HFFc6 (cell line): Measurements from ENCODE around the gene SRRT. TPM values are rescaled to one million over a fixed set of nuclear protein-coding genes. Genes with fewer than 3 reads are reported as not detected.

Experiments used
- DNase-seq: peaks from one replicate; pipeline ENCODE4 v3.0.0-alpha.2; 2018
- H3K27ac Mint-ChIP-seq: 2 replicates; pipeline ENCODE4 v1.8.0; 2020; ENCODE audit warnings: mild to moderate bottlenecking, mixed read lengths
- H3K27me3 Mint-ChIP-seq: 2 replicates; pipeline ENCODE4 v1.8.0; 2021; ENCODE audit warnings: mild to moderate bottlenecking, moderate library complexity, mixed read lengths; ENCODE audit not compliant: insufficient read depth
- H3K36me3 Mint-ChIP-seq: 2 replicates; pipeline ENCODE4 v1.8.0; 2021; ENCODE audit warnings: low read depth, mixed read lengths
- H3K4me1 Mint-ChIP-seq: 2 replicates; pipeline ENCODE4 v1.8.0; 2020; ENCODE audit warnings: low read depth, mixed read lengths
- H3K4me3 Mint-ChIP-seq: 2 replicates; pipeline ENCODE4 v1.8.0; 2020; ENCODE audit warnings: mild to moderate bottlenecking, moderate library complexity, mixed read lengths
- H3K9me3 Mint-ChIP-seq: 2 replicates; pipeline ENCODE4 v1.8.0; 2020; ENCODE audit warnings: mild to moderate bottlenecking, mixed read lengths
- total RNA-seq, 6 experiments: library from RNA; stranded (reverse); fragmentation: NEBNext Ultra II Directional; extraction: Animal tissue kit (Norgen Biotek cat#: 25700); gene quantifications; 2 replicates in 1 of 6; 3 replicates in 5 of 6; pipeline ENCODE4 v1.2.3, GENCODE V29; 2021
- TF ChIP-seq, protein P1 (sequence below): fragments of 200-600 bp; sonication (generic); IDR thresholded peaks from 2 replicates; pipeline ENCODE4 v1.5.0; 2021; ENCODE audit warnings: antibody characterized with exemption, mild to moderate bottlenecking

Gene SRRT
- total RNA-seq, 6 experiments from 2014 or later, result 111 to 154 (median 133) TPM

DNA sequence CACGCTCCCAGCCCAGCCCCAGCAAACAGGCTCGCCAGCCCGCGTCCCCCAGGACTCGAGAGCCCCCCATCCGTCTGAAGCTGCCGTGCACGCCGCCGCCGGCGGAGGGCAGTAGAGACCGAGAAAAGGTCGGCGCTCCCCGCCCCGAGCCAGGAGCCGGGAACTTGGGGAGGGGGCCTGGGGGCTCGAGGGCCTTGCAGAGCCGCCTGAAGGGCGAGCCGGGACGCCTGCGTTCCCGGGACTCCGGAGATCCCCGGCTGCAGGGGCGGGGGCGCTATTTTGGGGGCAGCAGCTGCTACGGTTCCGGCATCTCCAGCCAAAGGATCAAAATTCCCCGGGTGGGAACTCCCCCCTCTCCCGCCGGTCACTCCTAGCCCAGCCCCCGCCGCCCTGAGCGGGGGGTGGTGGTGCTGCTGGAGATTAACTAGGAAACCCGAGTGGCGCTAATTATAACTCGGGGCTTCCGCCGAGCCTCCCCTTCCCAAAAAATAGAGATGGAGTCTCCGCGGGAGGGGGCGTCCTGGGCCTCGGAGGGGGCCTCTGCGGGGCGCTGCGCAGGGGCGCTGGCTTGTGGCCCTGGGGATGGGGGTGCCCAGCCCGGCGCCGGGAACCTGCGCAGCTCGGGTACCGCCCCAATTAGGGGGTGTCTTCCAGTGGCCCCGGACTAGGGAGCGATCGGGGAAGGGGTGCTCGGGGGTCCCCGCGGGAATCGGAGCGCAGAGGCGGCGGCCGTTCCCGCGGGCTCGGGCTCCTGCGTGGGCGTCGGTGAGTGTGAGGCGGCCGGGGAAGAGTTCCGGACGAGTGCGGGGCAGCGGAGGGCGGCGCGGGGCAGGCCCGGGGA is 20.2 kb downstream of the SRRT start:
- Mint-ChIP-seq H3K4me1 (peaks cover 22% of the 10 kb centered on the region), H3K36me3 (no peaks in the 10 kb centered on the region), H3K27ac (no peak overlapping the region), H3K27me3 (peaks cover 22% of the 10 kb centered on the region), H3K9me3 (no peaks in the 10 kb centered on the region), H3K4me3 (no peak overlapping the region)
- no peak for DNase-seq
- TF ChIP-seq, protein P1, sequence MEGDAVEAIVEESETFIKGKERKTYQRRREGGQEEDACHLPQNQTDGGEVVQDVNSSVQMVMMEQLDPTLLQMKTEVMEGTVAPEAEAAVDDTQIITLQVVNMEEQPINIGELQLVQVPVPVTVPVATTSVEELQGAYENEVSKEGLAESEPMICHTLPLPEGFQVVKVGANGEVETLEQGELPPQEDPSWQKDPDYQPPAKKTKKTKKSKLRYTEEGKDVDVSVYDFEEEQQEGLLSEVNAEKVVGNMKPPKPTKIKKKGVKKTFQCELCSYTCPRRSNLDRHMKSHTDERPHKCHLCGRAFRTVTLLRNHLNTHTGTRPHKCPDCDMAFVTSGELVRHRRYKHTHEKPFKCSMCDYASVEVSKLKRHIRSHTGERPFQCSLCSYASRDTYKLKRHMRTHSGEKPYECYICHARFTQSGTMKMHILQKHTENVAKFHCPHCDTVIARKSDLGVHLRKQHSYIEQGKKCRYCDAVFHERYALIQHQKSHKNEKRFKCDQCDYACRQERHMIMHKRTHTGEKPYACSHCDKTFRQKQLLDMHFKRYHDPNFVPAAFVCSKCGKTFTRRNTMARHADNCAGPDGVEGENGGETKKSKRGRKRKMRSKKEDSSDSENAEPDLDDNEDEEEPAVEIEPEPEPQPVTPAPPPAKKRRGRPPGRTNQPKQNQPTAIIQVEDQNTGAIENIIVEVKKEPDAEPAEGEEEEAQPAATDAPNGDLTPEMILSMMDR, result peak; percentile 85

DNA sequence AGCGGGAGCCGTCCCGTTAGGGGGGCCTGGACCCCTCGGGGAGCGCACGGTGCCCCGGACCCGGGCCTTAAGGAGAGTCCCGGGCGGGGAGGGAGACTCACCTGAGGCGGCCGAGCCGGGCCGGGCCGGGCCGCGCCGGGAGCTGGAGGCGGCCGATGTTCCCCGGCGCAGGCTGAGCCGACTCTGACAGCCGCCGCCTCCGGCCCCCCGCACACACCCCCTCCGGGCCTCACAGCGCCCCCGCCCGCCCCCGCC is 20.7 kb downstream of the SRRT start, which contains the start of gene ACHE:
Gene ACHE, minus strand, starts transcription at position 188 of the 255 bp plus-strand sequence. CDS start 1,656 bp downstream, outside the sequence.
- TF ChIP-seq, protein P1, result no peak
- peaks cover 22% of the 10 kb centered on the region for H3K27me3 Mint-ChIP-seq
- peaks cover 16% of the 10 kb centered on the region for H3K4me1 Mint-ChIP-seq
- DNase-seq, result no peak
- H3K4me3 Mint-ChIP-seq, result peak within 1 kb of the TSS; percentile 48; the same call in 1 of the 2 replicates
- no peaks in the 10 kb centered on the region for H3K36me3 Mint-ChIP-seq
- no peak within 1 kb of the TSS for H3K27ac Mint-ChIP-seq
- no peaks in the 10 kb centered on the region for H3K9me3 Mint-ChIP-seq

DNA sequence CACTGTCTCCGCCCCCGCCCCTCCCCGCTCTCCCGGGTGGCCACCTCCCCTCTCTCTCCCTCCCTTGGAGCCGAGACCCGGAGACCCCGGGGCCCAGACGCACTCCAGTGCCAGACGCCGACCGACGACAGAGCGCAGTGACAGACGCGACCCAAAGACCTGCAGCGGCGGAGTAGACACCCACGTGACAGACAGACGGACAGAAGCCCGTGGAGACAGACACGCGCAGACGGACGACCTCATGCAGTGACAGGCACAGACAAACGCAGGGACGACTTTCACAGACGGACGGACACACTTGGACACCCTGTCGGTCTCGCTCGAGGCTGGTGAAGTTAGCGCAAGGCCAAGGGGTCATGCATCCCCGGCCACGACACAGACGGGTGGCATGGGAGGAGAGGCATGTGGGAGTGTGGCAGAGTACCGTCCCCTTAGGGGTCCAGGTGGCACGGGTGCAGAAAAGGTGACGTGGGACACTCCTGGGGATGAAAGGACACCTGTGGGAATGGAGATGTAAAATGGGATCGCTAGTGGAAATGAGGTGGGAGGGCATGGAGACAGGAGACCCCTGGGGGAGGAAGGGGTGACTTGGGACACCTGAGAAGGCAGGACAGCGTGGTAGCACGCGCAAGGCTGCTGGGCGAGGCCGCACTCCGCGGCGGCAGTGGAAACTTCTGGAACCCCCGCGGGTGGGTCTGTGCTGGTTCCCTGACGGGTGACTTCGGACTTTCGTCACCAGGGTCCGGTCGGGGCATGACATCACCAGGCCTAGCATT is 21.2 kb downstream of the SRRT start:
- Mint-ChIP-seq H3K27ac (no peak overlapping the region), H3K9me3 (no peaks in the 10 kb centered on the region), H3K27me3 (peaks cover 22% of the 10 kb centered on the region), H3K4me1 (peaks cover 14% of the 10 kb centered on the region), H3K36me3 (no peaks in the 10 kb centered on the region), H3K4me3 (peak overlapping the region; percentile 48; the same call in 1 of the 2 replicates)
- DNase-seq, result no peak
- TF ChIP-seq, protein P1, result no peak

DNA sequence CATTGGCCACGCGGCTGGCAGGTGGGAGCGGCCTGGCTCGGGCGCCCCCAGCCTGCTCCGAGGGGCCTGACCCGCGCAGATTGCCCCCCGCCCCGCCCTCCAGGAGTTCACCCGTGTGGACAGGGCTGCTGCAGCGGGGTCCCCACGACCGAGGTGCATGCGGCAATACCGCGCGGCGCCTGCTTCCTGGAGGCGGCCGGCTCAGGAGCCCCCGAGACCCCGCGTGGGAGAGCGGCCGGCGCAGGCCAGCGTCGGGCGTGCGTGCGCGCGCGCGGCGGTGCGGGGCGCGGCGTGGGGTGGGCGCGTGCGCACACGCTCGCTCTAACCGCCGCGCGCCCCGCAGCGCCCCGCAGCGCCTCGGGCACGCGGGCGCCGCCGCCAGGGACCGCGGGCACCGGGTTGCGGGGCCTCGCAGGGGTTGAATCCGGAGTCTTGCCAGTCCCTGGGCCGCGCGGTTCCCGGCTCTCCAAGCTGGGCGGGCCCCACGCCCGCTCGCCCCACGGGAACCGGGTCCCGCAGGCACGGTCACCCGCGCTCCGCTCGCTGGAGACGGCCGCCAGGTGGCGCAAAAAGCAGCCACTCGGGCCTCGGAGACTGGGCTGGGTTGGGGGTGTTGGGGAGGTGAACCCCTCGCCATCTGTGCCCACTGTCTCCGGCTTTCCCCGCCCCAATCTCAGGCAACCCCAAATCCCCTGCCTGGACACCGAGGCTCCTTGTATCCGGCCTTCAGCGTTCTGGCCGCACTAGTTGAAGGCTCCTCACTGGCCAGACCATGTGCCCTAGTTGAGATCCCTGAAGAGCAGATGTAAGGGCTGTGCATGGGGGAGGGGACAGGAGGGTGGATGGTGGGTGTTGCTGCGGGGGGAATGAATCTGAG is 22.1 kb downstream of the SRRT start:
- Mint-ChIP-seq H3K27me3 (peaks cover 24% of the 10 kb centered on the region), H3K27ac (no peak overlapping the region), H3K4me1 (peaks cover 6% of the 10 kb centered on the region), H3K9me3 (no peaks in the 10 kb centered on the region), H3K36me3 (no peaks in the 10 kb centered on the region), H3K4me3 (peak overlapping the region; percentile 21; the same call in 1 of the 2 replicates)
- TF ChIP-seq, protein P1, result peak; percentile 92
- DNase-seq, result no peak

DNA sequence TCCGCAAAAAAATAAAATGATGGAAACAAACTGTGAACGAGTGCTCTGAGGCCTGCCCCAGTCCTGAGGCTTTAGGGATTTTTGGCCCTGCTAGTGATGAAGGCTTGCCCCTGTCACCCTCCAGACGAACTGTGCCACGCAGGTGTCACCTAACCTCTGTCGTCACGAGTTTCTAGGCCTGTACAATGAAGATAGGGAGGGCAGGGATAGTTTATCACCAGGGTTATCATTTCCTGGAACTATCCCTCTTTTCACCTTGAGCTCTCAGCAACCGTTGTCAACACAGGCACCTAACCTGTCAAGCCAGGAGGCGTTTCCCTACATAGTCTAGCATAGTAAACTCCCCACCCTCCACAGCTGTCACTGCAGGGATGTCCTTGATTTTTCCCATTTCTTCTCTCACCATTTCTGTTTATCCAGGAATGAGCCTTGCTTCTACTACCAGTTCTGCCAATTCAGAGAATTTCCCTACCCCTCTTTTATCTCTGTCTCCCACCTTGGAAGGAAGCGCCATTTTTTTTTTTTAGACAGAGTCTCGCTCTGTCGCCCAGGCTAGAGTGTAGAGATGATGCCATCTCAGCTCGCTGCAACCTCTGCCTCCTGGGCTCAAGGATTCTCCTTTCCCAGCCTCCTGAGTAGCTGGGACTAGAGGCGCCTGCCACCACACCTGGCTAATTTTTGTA is 23.0 kb downstream of the SRRT start:
- DNase-seq, result no peak
- TF ChIP-seq, protein P1, result no peak
- Mint-ChIP-seq H3K27ac (no peak overlapping the region), H3K4me1 (peaks cover 6% of the 10 kb centered on the region), H3K9me3 (no peaks in the 10 kb centered on the region), H3K27me3 (peaks cover 28% of the 10 kb centered on the region), H3K4me3 (no peak overlapping the region), H3K36me3 (no peaks in the 10 kb centered on the region)
